ENCODE data around the gene RBM23. TPM values are rescaled to one million over a fixed set of nuclear protein-coding genes. Genes with fewer than 3 reads are reported as not detected.
"Not testable (repeated sequence)": the region's sequence is repeated elsewhere in the genome, so short reads cannot be mapped to it uniquely, and the experiment has no call there.

The RBM23 gene
- total RNA-seq, 4 donors from 2014 or later: 48.7 to 127 (median 85.9) TPM

DNA sequence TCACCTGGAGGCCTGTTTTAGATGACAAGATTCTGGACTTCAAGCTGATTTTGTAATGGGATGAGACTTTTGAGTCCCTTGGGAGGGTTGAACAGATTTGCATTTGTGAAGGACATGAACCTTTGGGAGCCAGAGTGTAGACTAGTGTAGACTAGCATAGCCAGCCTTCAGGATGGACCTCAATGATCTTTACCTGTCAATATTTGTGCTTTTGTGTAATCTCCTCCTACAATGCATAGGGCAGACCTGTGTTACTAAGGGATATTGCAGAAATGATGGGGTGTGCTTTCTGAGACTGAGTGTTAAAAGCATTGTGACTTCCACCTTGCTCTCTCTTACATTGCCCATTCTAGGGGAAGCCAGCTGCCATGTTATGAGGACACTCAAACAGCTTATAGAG, 57.3 kb downstream of the RBM23 start:
- ATAC-seq (ENCODE audit: low FRiP score) (no peak), DNase-seq (ENCODE audit: low spot score) (no peak)
- TF ChIP-seq, protein P1, sequence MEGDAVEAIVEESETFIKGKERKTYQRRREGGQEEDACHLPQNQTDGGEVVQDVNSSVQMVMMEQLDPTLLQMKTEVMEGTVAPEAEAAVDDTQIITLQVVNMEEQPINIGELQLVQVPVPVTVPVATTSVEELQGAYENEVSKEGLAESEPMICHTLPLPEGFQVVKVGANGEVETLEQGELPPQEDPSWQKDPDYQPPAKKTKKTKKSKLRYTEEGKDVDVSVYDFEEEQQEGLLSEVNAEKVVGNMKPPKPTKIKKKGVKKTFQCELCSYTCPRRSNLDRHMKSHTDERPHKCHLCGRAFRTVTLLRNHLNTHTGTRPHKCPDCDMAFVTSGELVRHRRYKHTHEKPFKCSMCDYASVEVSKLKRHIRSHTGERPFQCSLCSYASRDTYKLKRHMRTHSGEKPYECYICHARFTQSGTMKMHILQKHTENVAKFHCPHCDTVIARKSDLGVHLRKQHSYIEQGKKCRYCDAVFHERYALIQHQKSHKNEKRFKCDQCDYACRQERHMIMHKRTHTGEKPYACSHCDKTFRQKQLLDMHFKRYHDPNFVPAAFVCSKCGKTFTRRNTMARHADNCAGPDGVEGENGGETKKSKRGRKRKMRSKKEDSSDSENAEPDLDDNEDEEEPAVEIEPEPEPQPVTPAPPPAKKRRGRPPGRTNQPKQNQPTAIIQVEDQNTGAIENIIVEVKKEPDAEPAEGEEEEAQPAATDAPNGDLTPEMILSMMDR (IDR thresholded peaks at IDR 0.05): no peak

DNA sequence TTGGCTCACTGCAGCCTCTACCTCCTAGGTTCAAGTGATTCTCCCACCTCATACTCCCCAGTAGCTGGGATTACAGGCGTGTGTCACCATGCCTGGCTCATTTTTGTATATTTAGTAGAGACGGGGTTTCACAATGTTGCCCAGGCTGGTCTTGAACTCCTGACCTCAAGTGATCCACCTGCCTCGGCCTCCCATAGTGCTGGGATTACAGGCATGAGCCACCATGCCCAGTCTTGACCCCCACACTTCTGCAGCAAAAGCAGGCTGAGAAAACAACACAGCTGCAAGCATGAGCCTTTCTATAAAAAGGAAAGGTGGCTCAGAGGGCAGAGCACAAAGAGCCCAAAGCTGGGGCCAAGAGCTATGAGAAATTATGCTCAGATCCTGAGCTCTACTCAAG, 58.6 kb downstream of the RBM23 start:
- not testable (repeated sequence) for DNase-seq (ENCODE audit: low spot score); ATAC-seq (ENCODE audit: low FRiP score)

DNA sequence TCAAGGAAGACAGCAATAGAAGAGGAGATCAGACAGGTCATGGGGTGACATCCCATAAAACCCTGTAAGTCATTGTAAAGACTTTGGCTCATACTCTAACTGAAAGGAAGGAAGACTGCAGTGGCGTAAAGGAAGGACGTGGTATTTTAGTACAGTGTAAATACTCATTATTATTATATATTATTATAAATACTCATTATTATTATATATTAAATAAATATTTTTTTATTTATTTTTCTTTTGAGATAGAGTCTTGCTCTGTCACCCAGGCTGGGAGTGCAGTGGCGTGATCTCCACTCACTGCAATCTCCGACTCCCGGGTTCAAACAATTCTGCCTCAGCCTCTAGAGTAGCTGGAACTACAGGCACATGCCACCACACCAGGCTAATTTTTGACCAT, 62.5 kb downstream of the RBM23 start:
- TF ChIP-seq, protein P1 (IDR thresholded peaks at IDR 0.05): no peak
- DNase-seq (ENCODE audit: low spot score) (no peak), ATAC-seq (ENCODE audit: low FRiP score) (no peak)

DNA sequence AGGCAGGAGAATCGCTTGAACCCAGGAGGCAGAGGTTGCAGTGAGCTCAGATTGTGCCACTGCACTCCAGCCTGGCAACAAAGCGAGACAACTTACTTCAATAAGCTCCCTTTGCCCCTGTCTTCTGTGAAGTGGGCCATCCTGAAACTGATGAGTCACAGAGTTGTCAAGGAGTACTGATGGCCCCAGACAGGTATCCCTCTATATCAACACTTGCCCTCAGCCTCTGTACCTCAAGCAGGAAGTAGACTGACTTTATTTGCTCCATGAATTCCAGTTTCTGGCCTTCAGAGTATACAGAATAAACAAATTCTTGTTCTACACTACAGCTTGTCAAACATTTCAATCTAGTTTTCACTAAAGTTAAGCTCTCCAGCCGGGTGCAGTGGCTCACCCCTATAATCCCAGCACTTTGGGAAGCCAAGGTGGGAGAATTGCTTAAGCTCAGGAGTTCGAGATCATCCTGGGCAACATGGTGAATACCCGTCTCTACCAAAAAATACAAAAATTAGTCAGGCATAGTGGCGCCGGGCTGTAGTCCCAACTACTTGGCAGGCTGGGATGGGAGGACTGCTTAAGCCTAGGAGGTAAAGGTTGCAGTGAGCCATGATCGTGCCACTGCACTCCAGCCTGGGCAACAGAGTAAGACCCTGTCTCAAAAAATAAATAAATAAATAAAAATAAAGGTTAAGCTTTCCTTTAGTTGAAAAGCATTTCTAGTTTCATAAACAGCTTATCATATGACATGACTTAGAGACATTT, 63.8 kb downstream of the RBM23 start:
- TF ChIP-seq, protein P1 (IDR thresholded peaks at IDR 0.05): no peak
- DNase-seq (ENCODE audit: low spot score): no peak

DNA sequence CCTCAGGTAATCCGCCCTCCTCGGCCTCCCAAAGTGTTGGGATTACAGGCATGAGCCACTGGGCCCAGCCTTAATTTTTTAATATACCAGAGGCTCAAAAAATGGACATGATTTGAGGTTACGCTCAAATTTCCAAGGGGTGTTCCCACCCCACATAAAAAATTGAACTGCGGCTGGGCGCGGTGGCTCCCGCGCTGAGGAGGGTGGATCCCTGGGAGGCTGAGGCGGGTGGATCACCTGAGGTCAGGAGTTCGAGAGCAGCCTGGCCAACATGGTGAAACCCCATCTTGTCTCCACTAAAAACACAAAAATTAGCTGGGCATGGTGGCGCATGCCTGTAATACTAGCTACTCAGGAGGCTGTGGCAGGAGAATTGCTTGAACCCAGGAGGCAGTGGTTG, 64.7 kb downstream of the RBM23 start:
- ATAC-seq (ENCODE audit: low FRiP score); DNase-seq (ENCODE audit: low spot score): not testable (repeated sequence)

More for the DNA sequence above, 63.8 kb downstream of the RBM23 start:
- no peak for ATAC-seq (ENCODE audit: low FRiP score)

DNA sequence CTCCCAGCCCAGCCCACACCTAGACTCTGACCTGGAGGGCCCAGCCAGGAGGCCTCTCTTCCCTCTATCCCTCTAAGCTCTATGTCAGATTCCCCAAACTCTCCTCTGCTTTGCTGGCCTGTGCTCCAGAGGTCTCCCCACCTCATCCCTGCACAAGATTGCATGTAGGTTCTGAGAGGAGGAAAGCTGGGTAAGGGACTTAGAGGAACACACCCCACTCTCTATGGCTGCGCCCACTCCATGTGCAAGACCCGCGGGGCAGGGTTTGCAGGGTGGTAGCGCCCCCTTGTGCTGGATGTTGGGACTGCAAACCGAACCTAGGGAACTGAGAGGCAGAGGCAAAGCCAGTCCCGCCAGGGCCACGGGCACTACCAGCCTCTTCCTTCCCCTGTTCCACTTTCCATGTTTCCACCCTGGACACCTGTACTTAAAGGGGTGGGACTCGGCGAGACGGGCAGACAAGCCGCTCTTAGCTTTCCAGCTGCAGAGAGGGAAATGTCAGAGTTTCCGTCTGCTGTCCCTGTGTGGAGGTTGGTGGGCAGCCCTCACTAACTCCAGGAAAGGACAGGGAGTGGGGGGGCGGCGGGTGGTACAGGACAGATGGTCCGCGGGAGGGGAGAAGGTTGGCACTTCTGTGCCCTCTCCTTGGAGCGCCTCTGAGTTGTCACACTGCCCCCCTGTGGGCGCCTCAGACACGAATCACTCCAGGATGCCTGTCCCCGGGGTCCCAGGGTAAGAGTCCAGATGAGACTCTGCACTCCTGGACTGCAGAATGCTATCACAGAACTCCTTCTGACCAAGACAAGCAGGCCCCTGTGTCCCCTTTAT, 65.8 kb downstream of the RBM23 start:
- peak; percentile 100 for DNase-seq (ENCODE audit: low spot score)
- TF ChIP-seq, protein P1 (IDR thresholded peaks at IDR 0.05): peak in 2 of 3 donors; percentile 78 to 95
- peak; percentile 75 for ATAC-seq (ENCODE audit: low FRiP score)

DNA sequence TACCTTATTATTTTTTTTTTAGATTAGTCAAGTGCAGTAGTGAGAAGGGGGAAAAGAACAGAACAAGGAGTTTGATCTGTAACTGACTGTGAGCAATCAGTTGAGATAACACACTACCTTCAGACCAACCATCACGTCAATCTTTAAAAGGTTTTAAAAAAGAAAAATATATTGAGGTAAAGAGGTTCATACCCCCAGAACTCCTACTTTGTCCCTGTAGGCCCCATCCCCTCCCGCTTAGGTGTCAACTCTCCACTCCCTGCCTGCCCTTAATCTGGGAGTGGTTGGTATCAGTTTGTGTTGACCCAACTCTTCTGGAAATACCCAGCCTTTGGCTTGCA, 66.4 kb downstream of the RBM23 start:
- TF ChIP-seq, protein P1 (IDR thresholded peaks at IDR 0.05): no peak
- ATAC-seq (ENCODE audit: low FRiP score): no peak

DNA sequence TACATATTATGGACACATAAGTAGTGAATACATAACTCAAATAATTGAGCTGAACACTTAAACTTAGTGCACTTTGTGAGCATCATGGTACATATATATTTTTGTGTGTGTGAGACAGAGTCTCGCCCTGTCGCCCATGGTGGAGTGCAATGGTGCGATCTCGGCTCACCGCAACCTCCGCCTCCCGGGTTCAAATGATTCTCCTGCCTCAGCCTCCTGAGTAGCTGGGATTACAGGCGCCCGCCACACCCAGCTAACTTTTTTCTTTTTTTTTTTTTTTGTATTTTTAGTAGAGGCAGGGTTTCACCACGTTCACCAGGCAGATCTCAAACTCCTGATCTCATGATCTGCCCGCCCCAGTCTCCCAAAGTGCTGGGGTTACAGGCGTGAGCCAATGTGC, 66.8 kb downstream of the RBM23 start:
- ATAC-seq (ENCODE audit: low FRiP score); DNase-seq (ENCODE audit: low spot score): not testable (repeated sequence)

More for the DNA sequence above, 66.4 kb downstream of the RBM23 start:
- DNase-seq (ENCODE audit: low spot score): no peak
